GM12878 (cell line): ENCODE results near the gene IPCEF1. TPM values are rescaled to one million over a fixed set of nuclear protein-coding genes. Genes with fewer than 3 reads are reported as not detected.
A peak's percentile ranks its signal among the peaks of the same experiment; 100 is the strongest.

Experiments
- BCL11A ChIP-seq: IDR thresholded peaks from 2 replicates; pipeline ENCODE4 v1.6.1; 2011; ENCODE audit warnings: low read depth, low read length
- CBX5 ChIP-seq: sonication (generic); IDR thresholded peaks from 2 replicates; pipeline ENCODE4 v1.6.1; 2016; ENCODE audit warnings: low read depth, moderate library complexity, mild to moderate bottlenecking, inconsistent platforms
- CREM ChIP-seq: IDR thresholded peaks from 2 replicates; pipeline ENCODE4 v1.6.1; 2014; ENCODE audit warnings: antibody characterized with exemption, low read depth
- IKZF2 ChIP-seq, 2 experiments: fragments of 450-650 bp; IDR thresholded peaks; 2 replicates each; pipeline ENCODE4 v1.6.1; 2017; ENCODE audit warnings: mild to moderate bottlenecking in 2 of 2, moderate library complexity in 2 of 2
- LARP7 ChIP-seq: fragments of 450-650 bp; IDR thresholded peaks from 2 replicates; pipeline ENCODE4 v1.6.1; 2017; ENCODE audit warnings: mild to moderate bottlenecking
- MEF2A ChIP-seq: IDR thresholded peaks from 2 replicates; pipeline ENCODE4 v1.6.1; 2011; ENCODE audit warnings: low read depth, mild to moderate bottlenecking, low read length, moderate library complexity; ENCODE audit not compliant: insufficient read depth
- PAX8 ChIP-seq: fragments of 450-650 bp; IDR thresholded peaks from 2 replicates; pipeline ENCODE4 v1.6.1; 2017; ENCODE audit warnings: mild to moderate bottlenecking, moderate library complexity
- ZZZ3 ChIP-seq: IDR thresholded peaks from 2 replicates; pipeline ENCODE4 v1.6.1; 2011; ENCODE audit warnings: low read depth; ENCODE audit not compliant: control insufficient read depth, insufficient read length
- polyA plus RNA-seq, 11 experiments: library from polyadenylated mRNA; depleted of rRNA in 4 of 11; unstranded in 6 of 11; stranded (reverse) in 5 of 11; fragments of >200 nt; fragmentation: Nextera tagmentation in 4 of 11; fragmentation: Illumina TruSeq in 1 of 11; extraction: Ambion mirVana in 4 of 11; extraction: Trizol in 1 of 11; gene quantifications; 1 replicate in 1 of 11; 2 replicates in 10 of 11; pipeline versions ENCODE4 v1.2.1 to v1.2.3, GENCODE V29; 2011 to 2016; ENCODE audit warnings: inconsistent platforms in 2 of 11, missing spikeins in 2 of 11, low read depth in 1 of 11
- total RNA-seq, 4 experiments: library from RNA; depleted of rRNA in 3 of 4; stranded (reverse); fragments of >200 nt in 3 of 4; fragmentation: Illumina TruSeq in 1 of 4; extraction: Trizol in 1 of 4; gene quantifications; 2 replicates each; pipeline versions ENCODE4 v1.2.1 to v1.2.3, GENCODE V29; 2013 to 2021
- TF ChIP-seq, protein P1 (sequence below): fragments of 450-650 bp; IDR thresholded peaks from 2 replicates; pipeline ENCODE4 v1.6.1; 2018; ENCODE audit warnings: mild to moderate bottlenecking, low read depth, moderate library complexity; ENCODE audit not compliant: partially characterized antibody
- TF ChIP-seq, protein P2 (sequence below): fragments of 450-650 bp; IDR thresholded peaks from 2 replicates; pipeline ENCODE4 v1.6.1; 2016; ENCODE audit warnings: mild to moderate bottlenecking, moderate library complexity, borderline replicate concordance
- TF ChIP-seq, protein P3 (sequence below): fragments of 450-650 bp; IDR thresholded peaks from 2 replicates; pipeline ENCODE4 v1.6.1; 2014; ENCODE audit warnings: mild to moderate bottlenecking

IPCEF1 gene
- total and polyA plus RNA-seq, 10 of the 15 experiments (the other 5 are each of a cell fraction or from before 2014, with no cell fraction given), result 1.3 to 137 (median 4.2) TPM

GRCh38 chr6:154154389-154154967 lies 202.1 kb downstream of the IPCEF1 start (continued):
- TF ChIP-seq, protein P1, sequence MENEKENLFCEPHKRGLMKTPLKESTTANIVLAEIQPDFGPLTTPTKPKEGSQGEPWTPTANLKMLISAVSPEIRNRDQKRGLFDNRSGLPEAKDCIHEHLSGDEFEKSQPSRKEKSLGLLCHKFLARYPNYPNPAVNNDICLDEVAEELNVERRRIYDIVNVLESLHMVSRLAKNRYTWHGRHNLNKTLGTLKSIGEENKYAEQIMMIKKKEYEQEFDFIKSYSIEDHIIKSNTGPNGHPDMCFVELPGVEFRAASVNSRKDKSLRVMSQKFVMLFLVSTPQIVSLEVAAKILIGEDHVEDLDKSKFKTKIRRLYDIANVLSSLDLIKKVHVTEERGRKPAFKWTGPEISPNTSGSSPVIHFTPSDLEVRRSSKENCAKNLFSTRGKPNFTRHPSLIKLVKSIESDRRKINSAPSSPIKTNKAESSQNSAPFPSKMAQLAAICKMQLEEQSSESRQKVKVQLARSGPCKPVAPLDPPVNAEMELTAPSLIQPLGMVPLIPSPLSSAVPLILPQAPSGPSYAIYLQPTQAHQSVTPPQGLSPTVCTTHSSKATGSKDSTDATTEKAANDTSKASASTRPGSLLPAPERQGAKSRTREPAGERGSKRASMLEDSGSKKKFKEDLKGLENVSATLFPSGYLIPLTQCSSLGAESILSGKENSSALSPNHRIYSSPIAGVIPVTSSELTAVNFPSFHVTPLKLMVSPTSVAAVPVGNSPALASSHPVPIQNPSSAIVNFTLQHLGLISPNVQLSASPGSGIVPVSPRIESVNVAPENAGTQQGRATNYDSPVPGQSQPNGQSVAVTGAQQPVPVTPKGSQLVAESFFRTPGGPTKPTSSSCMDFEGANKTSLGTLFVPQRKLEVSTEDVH, result no peak
- no peak for TF ChIP-seq PAX8
- TF ChIP-seq MEF2A, result no peak
- no peak for TF ChIP-seq LARP7
- TF ChIP-seq CBX5, result peak; percentile 96; the same call in 1 of the 2 replicates
- no peak for TF ChIP-seq ZZZ3
- TF ChIP-seq, protein P2, sequence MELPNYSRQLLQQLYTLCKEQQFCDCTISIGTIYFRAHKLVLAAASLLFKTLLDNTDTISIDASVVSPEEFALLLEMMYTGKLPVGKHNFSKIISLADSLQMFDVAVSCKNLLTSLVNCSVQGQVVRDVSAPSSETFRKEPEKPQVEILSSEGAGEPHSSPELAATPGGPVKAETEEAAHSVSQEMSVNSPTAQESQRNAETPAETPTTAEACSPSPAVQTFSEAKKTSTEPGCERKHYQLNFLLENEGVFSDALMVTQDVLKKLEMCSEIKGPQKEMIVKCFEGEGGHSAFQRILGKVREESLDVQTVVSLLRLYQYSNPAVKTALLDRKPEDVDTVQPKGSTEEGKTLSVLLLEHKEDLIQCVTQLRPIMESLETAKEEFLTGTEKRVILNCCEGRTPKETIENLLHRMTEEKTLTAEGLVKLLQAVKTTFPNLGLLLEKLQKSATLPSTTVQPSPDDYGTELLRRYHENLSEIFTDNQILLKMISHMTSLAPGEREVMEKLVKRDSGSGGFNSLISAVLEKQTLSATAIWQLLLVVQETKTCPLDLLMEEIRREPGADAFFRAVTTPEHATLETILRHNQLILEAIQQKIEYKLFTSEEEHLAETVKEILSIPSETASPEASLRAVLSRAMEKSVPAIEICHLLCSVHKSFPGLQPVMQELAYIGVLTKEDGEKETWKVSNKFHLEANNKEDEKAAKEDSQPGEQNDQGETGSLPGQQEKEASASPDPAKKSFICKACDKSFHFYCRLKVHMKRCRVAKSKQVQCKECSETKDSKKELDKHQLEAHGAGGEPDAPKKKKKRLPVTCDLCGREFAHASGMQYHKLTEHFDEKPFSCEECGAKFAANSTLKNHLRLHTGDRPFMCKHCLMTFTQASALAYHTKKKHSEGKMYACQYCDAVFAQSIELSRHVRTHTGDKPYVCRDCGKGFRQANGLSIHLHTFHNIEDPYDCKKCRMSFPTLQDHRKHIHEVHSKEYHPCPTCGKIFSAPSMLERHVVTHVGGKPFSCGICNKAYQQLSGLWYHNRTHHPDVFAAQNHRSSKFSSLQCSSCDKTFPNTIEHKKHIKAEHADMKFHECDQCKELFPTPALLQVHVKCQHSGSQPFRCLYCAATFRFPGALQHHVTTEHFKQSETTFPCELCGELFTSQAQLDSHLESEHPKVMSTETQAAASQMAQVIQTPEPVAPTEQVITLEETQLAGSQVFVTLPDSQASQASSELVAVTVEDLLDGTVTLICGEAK, result no peak
- no peak for TF ChIP-seq IKZF2 (IDR thresholded peaks at IDR 0.05)
- no peak for TF ChIP-seq BCL11A
- TF ChIP-seq, protein P3, sequence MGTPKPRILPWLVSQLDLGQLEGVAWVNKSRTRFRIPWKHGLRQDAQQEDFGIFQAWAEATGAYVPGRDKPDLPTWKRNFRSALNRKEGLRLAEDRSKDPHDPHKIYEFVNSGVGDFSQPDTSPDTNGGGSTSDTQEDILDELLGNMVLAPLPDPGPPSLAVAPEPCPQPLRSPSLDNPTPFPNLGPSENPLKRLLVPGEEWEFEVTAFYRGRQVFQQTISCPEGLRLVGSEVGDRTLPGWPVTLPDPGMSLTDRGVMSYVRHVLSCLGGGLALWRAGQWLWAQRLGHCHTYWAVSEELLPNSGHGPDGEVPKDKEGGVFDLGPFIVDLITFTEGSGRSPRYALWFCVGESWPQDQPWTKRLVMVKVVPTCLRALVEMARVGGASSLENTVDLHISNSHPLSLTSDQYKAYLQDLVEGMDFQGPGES, result no peak
- TF ChIP-seq CREM, result no peak
